ENCODE data around the gene PITPNB.

Gene PITPNB

GRCh38 chr22:27935897-27936296 is 16.8 kb upstream of the PITPNB start:
- no peak for TF ChIP-seq CTCF (IDR thresholded peaks at IDR 0.05; ENCODE audit: control insufficient read depth, extremely low read depth, insufficient read depth)
- DNase-seq (ENCODE audit: low read depth) = peak; percentile 86
- no peak overlapping the region for H3K4me3 ChIP-seq (ENCODE audit: low read depth, low read length)

GRCh38 chr22:27934069-27934468 is 15.0 kb upstream of the PITPNB start:
- no peak for DNase-seq (ENCODE audit: low read depth)
- no peak for TF ChIP-seq CTCF (IDR thresholded peaks at IDR 0.05; ENCODE audit: control insufficient read depth, extremely low read depth, insufficient read depth)
- H3K4me3 ChIP-seq (ENCODE audit: low read depth, low read length) = no peak overlapping the region

GRCh38 chr22:27933186-27933983 is 14.3 kb upstream of the PITPNB start:
- TF ChIP-seq CTCF (IDR thresholded peaks at IDR 0.05; ENCODE audit: control insufficient read depth, extremely low read depth, insufficient read depth) = no peak

DNA sequence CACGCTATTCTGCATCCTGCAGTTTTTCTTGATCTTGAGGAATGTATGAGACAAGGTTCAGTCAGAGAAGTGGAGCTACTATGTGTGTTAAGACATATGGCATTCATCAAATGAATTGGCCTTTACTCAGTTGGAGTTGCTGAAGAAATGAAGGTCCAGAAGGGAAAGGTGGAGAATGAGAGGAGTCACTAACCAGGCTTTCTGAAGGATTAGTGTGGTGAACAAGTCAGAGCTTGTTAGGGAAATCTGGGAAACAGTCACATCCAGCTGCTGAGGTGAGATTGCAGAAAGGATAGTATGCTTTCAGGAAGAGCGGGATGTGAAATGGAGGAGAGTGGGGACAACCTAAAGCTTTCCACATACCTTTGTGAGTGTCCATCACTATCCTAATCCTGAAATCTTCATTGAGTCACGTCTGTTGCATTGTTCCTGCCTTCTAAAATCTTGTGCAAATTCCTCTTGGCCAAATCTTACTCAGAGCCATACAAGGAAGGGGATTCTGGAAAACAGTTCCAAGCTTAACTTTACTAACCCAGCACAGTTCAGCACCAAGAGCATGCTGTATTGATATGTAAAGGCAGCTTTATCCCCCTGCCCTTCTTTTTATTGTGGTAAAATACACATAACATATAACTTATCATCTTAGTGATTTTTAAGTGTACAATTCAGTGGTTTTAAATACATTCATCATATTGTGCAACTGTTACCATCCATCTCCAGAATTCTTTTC is 11.4 kb upstream of the PITPNB start:
- no peak for DNase-seq (ENCODE audit: low read depth)
- no peak for TF ChIP-seq CTCF (IDR thresholded peaks at IDR 0.05; ENCODE audit: control insufficient read depth, extremely low read depth, insufficient read depth)
- no peak overlapping the region for H3K4me3 ChIP-seq (ENCODE audit: low read depth, low read length)

More at GRCh38 chr22:27933186-27933983, 14.3 kb upstream of the PITPNB start:
- H3K4me3 ChIP-seq (ENCODE audit: low read depth, low read length) = no peak overlapping the region
- no peak for DNase-seq (ENCODE audit: low read depth)

DNA sequence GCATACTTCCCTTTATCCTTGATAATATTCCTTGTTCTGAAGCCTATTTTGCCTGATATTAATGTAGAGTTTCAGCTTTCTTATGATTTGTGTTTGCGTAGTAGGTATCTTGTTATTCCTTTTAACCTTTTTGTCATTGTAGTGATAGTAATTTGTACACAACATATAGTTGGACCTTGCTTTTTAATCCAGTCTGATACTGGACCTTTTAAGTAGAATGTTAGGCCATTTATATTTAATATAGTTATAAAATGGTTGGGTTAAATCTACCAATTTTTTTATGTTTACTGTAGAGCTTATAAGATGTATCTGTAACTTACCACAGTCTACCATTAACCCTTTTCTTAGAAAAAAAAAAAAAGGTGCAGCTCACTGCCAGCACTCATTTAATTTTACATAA is 8.6 kb upstream of the PITPNB start:
- H3K4me3 ChIP-seq (ENCODE audit: low read depth, low read length) = no peak overlapping the region
- no peak for TF ChIP-seq CTCF (IDR thresholded peaks at IDR 0.05; ENCODE audit: control insufficient read depth, extremely low read depth, insufficient read depth)
- DNase-seq (ENCODE audit: low read depth) = no peak

- no peak for DNase-seq (ENCODE audit: low read depth)
- no peak for TF ChIP-seq CTCF (IDR thresholded peaks at IDR 0.05; ENCODE audit: control insufficient read depth, extremely low read depth, insufficient read depth)
Observed at GRCh38 chr22:27925331-27925730, 6.3 kb upstream of the PITPNB start.

More at GRCh38 chr22:27925331-27925730, 6.3 kb upstream of the PITPNB start:
- H3K4me3 ChIP-seq (ENCODE audit: low read depth, low read length) = no peak overlapping the region
